Endodermal cell (in vitro differentiated cells): ENCODE data around the gene KCNC1. TPM values are rescaled to one million over a fixed set of nuclear protein-coding genes. Genes with fewer than 3 reads are reported as not detected.

Source experiments
- DNase-seq: peaks from one replicate; pipeline ENCODE4 v3.0.0-alpha.2; 2017
- H3K27ac ChIP-seq: 2 replicates; pipeline ENCODE4 v1.5.1; 2013; ENCODE audit warnings: mild to moderate bottlenecking, low read depth, low read length, moderate library complexity
- H3K27me3 ChIP-seq: 2 replicates; pipeline ENCODE4 v1.6.1; 2013; ENCODE audit warnings: mild to moderate bottlenecking, low read length, moderate library complexity; ENCODE audit not compliant: insufficient read depth, control insufficient read depth, poor library complexity, severe bottlenecking
- H3K36me3 ChIP-seq: 2 replicates; pipeline ENCODE4 v1.7.0; 2013; ENCODE audit warnings: mild to moderate bottlenecking, low read length, moderate library complexity; ENCODE audit not compliant: control insufficient read depth, insufficient read depth
- H3K4me1 ChIP-seq: one replicate; pipeline ENCODE4 v1.7.0; 2013; ENCODE audit warnings: low read length; ENCODE audit not compliant: control insufficient read depth, insufficient read depth
- H3K4me3 ChIP-seq: 2 replicates; pipeline ENCODE4 v1.5.1; 2013; ENCODE audit warnings: mild to moderate bottlenecking, low read length, moderate library complexity
- H3K9ac ChIP-seq: 2 replicates; pipeline ENCODE4 v1.6.1; 2013; ENCODE audit warnings: mild to moderate bottlenecking, low read length, moderate library complexity; ENCODE audit not compliant: poor library complexity, severe bottlenecking; ENCODE audit errors: extremely low read depth
- H3K9me3 ChIP-seq: 2 replicates; pipeline ENCODE4 v1.6.1; 2013; ENCODE audit warnings: mild to moderate bottlenecking, low read length, moderate library complexity; ENCODE audit not compliant: control insufficient read depth
- H3K27ac Mint-ChIP-seq: 2 replicates; pipeline ENCODE4 v1.8.0; 2020; ENCODE audit warnings: mixed read lengths
- H3K27me3 Mint-ChIP-seq: 2 replicates; pipeline ENCODE4 v1.8.0; 2021; ENCODE audit warnings: mild to moderate bottlenecking, mixed read lengths; ENCODE audit not compliant: insufficient read depth
- H3K36me3 Mint-ChIP-seq: 2 replicates; pipeline ENCODE4 v1.8.0; 2020; ENCODE audit warnings: low read depth, mixed read lengths
- H3K4me1 Mint-ChIP-seq: 2 replicates; pipeline ENCODE4 v1.8.0; 2020; ENCODE audit warnings: mixed read lengths
- H3K4me3 Mint-ChIP-seq: 2 replicates; pipeline ENCODE4 v1.8.0; 2020; ENCODE audit warnings: mild to moderate bottlenecking, moderate library complexity, mixed read lengths
- H3K9me3 Mint-ChIP-seq: 2 replicates; pipeline ENCODE4 v1.8.0; 2020; ENCODE audit warnings: mild to moderate bottlenecking, mixed read lengths
- WGBS, 2 experiments: methylation state at CpG; one replicate each; pipeline versions ENCODE4 v1.1.5 to v1.1.7; 2013; ENCODE audit warnings: missing lambda C conversion rate in 2 of 2, mixed read lengths in 1 of 2; ENCODE audit not compliant: insufficient coverage in 1 of 2, insufficient read length in 1 of 2; 5-methylcytosine and 5-hydroxymethylcytosine counted together
- total RNA-seq, 2 donors: library from RNA; stranded (reverse); fragmentation: NEBNext Ultra II Directional in 1 of 2; extraction: Animal tissue kit (Norgen Biotek cat#: 25700) in 1 of 2; gene quantifications; 2 replicates in 1 of 2; 3 replicates in 1 of 2; pipeline ENCODE4 v1.2.1, GENCODE V29; 2021
- TF ChIP-seq, protein P1 (sequence below): fragments of 200-600 bp; sonication (generic); conservative IDR thresholded peaks from 2 replicates; pipeline ENCODE4 v1.5.0; 2021; ENCODE audit warnings: antibody characterized with exemption, mild to moderate bottlenecking

KCNC1 gene
- total RNA-seq, 2 donors from 2014 or later: not detected

DNA sequence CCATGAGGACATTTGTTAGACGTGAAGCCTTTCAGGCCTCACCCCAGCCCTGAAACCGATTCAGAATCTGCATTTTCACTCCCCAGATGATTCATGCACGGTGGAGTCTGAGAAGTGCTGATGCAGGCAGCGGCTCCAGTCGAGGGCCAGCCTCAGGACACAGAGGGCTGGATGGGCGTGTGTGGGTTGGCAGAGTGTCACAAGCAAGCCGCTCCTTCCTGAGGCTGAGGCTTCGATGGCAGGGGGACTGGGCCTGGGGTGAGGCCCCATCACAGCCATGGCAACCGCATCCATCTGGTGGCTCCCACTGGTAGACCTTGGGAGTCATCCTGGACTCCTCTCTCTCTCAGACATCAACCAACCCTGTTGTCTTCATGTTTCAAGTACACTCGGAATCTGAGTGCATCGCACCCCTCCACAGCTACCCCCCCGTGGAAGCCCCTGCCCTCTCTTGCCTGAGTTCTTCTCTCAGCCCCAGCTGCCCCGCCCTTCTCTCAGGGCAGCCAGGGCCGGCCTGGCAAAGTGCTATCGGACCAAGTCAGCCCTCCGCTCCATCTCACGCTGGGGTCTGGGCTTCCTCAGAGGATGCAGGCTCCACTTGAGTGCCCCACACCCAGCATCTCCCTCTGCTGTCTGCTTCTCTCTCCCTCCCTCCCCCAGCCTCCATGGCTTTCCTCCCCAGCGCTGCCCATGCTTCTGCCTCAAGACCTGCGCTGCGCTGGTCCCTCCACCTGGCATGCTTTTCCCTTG is 10.6 kb downstream of the KCNC1 start:
- Histone ChIP-seq H3K36me3 (no peaks in the 10 kb centered on the region), H3K27ac (no peak overlapping the region), H3K4me3 (no peak overlapping the region), H3K9ac (no peak overlapping the region), H3K27me3 (no peaks in the 10 kb centered on the region), H3K9me3 (no peaks in the 10 kb centered on the region), H3K4me1 (no peaks in the 10 kb centered on the region)
- H3K36me3 Mint-ChIP-seq: no peaks in the 10 kb centered on the region
- no peak overlapping the region for H3K4me3 Mint-ChIP-seq
- H3K27me3 Mint-ChIP-seq: peaks cover 21% of the 10 kb centered on the region
- H3K4me1 Mint-ChIP-seq: no peaks in the 10 kb centered on the region
- H3K27ac Mint-ChIP-seq: no peak overlapping the region
- TF ChIP-seq, protein P1, sequence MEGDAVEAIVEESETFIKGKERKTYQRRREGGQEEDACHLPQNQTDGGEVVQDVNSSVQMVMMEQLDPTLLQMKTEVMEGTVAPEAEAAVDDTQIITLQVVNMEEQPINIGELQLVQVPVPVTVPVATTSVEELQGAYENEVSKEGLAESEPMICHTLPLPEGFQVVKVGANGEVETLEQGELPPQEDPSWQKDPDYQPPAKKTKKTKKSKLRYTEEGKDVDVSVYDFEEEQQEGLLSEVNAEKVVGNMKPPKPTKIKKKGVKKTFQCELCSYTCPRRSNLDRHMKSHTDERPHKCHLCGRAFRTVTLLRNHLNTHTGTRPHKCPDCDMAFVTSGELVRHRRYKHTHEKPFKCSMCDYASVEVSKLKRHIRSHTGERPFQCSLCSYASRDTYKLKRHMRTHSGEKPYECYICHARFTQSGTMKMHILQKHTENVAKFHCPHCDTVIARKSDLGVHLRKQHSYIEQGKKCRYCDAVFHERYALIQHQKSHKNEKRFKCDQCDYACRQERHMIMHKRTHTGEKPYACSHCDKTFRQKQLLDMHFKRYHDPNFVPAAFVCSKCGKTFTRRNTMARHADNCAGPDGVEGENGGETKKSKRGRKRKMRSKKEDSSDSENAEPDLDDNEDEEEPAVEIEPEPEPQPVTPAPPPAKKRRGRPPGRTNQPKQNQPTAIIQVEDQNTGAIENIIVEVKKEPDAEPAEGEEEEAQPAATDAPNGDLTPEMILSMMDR: no peak
- no peak for DNase-seq
- 83 to 90% methylated on average over 11 to 20 of the region's 20 CpGs for WGBS, 2 experiments
- H3K9me3 Mint-ChIP-seq: no peaks in the 10 kb centered on the region

DNA sequence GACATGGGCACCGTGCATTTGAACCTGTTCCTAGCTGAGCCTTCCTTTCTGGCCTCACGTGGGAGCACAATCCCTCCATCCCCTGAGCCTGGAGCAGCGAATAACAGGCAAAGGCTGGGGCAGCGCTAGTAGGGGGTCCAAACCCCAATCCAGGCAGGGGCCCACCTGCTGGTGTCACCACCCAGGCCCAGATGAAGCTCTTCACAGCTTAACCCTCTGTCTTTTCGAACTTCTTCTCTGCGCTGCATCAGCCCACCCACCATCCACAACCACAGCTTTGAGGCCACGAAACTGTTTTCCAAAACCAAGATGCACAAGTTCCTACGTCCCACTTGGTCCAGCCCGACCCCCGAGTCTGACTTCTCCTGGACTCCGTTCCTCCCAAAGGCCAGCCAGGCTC is 11.5 kb downstream of the KCNC1 start:
- no peaks in the 10 kb centered on the region for H3K36me3 Mint-ChIP-seq
- no peaks in the 10 kb centered on the region for H3K27me3 ChIP-seq
- 82 to 92% methylated on average over 7 to 11 of the region's 11 CpGs for WGBS, 2 experiments
- no peak overlapping the region for H3K27ac Mint-ChIP-seq
- peaks cover 18% of the 10 kb centered on the region for H3K27me3 Mint-ChIP-seq
- no peak overlapping the region for H3K9ac ChIP-seq
- H3K27ac ChIP-seq: no peak overlapping the region
- H3K36me3 ChIP-seq: no peaks in the 10 kb centered on the region
- no peak overlapping the region for H3K4me3 ChIP-seq
- H3K4me3 Mint-ChIP-seq: no peak overlapping the region
- DNase-seq: no peak
- no peaks in the 10 kb centered on the region for H3K4me1 Mint-ChIP-seq
- TF ChIP-seq, protein P1: no peak
- no peaks in the 10 kb centered on the region for H3K9me3 Mint-ChIP-seq
- no peaks in the 10 kb centered on the region for H3K9me3 ChIP-seq
- no peaks in the 10 kb centered on the region for H3K4me1 ChIP-seq

DNA sequence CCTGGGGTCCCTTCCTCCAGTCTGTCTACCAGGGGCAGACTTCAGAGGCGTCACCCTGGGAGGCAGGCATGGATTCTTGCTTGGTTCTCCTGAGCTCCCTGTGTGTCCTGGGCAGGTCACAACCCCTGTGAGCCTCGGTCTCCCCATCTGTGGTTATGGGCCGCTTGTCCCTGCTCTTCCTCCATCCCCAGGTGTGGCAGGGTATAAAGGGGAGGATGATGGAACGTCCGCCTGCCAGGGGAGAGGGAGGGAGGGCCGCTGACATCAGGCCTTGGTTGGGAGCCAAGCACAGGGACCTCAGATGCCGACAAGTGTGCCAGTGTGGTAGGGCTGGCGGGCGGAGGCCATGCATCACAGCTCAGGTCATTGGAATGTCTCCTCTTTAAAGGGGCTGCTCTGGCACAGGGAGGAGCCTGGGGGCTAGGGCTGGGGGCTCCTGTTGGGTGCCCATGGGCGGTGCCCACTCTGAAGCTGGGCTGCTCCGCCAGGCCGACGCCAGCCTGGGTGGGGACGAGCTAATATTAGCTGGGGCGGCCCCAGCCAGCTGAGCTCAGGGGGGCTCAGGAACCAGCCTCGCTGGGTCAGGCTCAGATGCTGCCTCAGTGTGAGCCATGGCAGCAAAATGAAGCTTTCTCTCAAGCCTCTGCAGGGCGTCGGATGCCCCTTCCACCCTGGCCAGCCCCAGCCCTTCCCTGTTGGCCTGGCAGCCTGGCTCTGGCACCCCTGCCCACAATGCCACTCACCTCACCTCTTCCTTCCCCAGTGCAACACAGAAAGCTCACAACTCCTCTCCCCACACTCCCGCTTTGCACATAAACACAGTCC is 12.8 kb downstream of the KCNC1 start:
- H3K4me3 ChIP-seq: no peak overlapping the region
- no peaks in the 10 kb centered on the region for H3K4me1 Mint-ChIP-seq
- DNase-seq: no peak
- H3K9me3 Mint-ChIP-seq: no peaks in the 10 kb centered on the region
- H3K9me3 ChIP-seq: no peaks in the 10 kb centered on the region
- H3K36me3 ChIP-seq: no peaks in the 10 kb centered on the region
- peaks cover 17% of the 10 kb centered on the region for H3K27me3 Mint-ChIP-seq
- H3K27ac ChIP-seq: no peak overlapping the region
- no peaks in the 10 kb centered on the region for H3K27me3 ChIP-seq
- no peak overlapping the region for H3K9ac ChIP-seq
- WGBS, 2 experiments: 84 to 98% methylated on average over 11 to 19 of the region's 19 CpGs
- H3K36me3 Mint-ChIP-seq: no peaks in the 10 kb centered on the region
- TF ChIP-seq, protein P1: no peak
- H3K4me3 Mint-ChIP-seq: no peak overlapping the region
- no peak overlapping the region for H3K27ac Mint-ChIP-seq
- H3K4me1 ChIP-seq: no peaks in the 10 kb centered on the region
